Muscle layer of colon (tissue), 2 donors: ENCODE measurements around the gene SGO1.
A peak's percentile ranks its signal among the peaks of the same experiment; 100 is the strongest.

Experiments used
- H3K27ac ChIP-seq: one replicate; pipeline ENCODE4 v1.7.0; 2013; ENCODE audit warnings: low read depth, mild to moderate bottlenecking, low read length, moderate library complexity
- H3K27me3 ChIP-seq, 2 donors: one replicate each; pipeline ENCODE4 v1.7.0; 2013; ENCODE audit warnings: low read length in 2 of 2, mild to moderate bottlenecking in 2 of 2; ENCODE audit not compliant: insufficient read depth in 2 of 2, control insufficient read depth in 1 of 2
- H3K36me3 ChIP-seq: one replicate; pipeline ENCODE4 v1.7.0; 2013; ENCODE audit warnings: mild to moderate bottlenecking, low read length; ENCODE audit not compliant: insufficient read depth
- H3K4me1 ChIP-seq: one replicate; pipeline ENCODE4 v1.7.0; 2013; ENCODE audit warnings: mild to moderate bottlenecking, low read length; ENCODE audit not compliant: insufficient read depth
- H3K4me3 ChIP-seq, 2 donors: one replicate each; pipeline ENCODE4 v1.7.0; 2013; ENCODE audit warnings: low read length in 2 of 2, low read depth in 1 of 2, mild to moderate bottlenecking in 1 of 2, moderate library complexity in 1 of 2
- H3K9ac ChIP-seq: one replicate; pipeline ENCODE4 v1.7.0; 2013; ENCODE audit warnings: low read length
- H3K9me3 ChIP-seq: one replicate; pipeline ENCODE4 v1.7.0; 2013; ENCODE audit warnings: mild to moderate bottlenecking, low read length
- donor health status: abdominal sarcoma.
- donor health status: Adenocarcinoma of cecum.

SGO1 gene

GRCh38 chr3:20154078-20154477 is 31.9 kb downstream of the SGO1 start:
- no peak overlapping the region for H3K27ac ChIP-seq
- H3K4me3 ChIP-seq: no peak overlapping the region
- no peaks in the 10 kb centered on the region for H3K4me1 ChIP-seq
- peaks cover 19% of the 10 kb centered on the region for H3K36me3 ChIP-seq
- H3K9ac ChIP-seq: no peak overlapping the region
- H3K27me3 ChIP-seq: no peaks in the 10 kb centered on the region
- H3K9me3 ChIP-seq: no peaks in the 10 kb centered on the region

- H3K4me1 ChIP-seq: peaks cover 29% of the 10 kb centered on the region
- no peak overlapping the region for H3K4me3 ChIP-seq
- no peak overlapping the region for H3K9ac ChIP-seq
- H3K9me3 ChIP-seq: no peaks in the 10 kb centered on the region
- H3K27me3 ChIP-seq: no peaks in the 10 kb centered on the region
- H3K27ac ChIP-seq: no peak overlapping the region
- peaks cover 32% of the 10 kb centered on the region for H3K36me3 ChIP-seq
Measured at GRCh38 chr3:20148466-20148865, 37.5 kb downstream of the SGO1 start.

GRCh38 chr3:20147361-20147760 is 38.6 kb downstream of the SGO1 start:
- Histone ChIP-seq H3K27ac (no peak overlapping the region), H3K4me1 (peaks cover 34% of the 10 kb centered on the region), H3K36me3 (peaks cover 27% of the 10 kb centered on the region), H3K9me3 (no peaks in the 10 kb centered on the region), H3K27me3 (no peaks in the 10 kb centered on the region), H3K4me3 (no peak overlapping the region), H3K9ac (no peak overlapping the region)

GRCh38 chr3:20146301-20146700 is 39.7 kb downstream of the SGO1 start:
- no peaks in the 10 kb centered on the region for H3K9me3 ChIP-seq
- H3K4me3 ChIP-seq: no peak overlapping the region
- H3K36me3 ChIP-seq: peaks cover 27% of the 10 kb centered on the region
- H3K4me1 ChIP-seq: peaks cover 44% of the 10 kb centered on the region
- peak overlapping the region; percentile 19 for H3K27ac ChIP-seq
- H3K9ac ChIP-seq: no peak overlapping the region
- no peaks in the 10 kb centered on the region for H3K27me3 ChIP-seq

GRCh38 chr3:20145874-20146273 is 40.1 kb downstream of the SGO1 start:
- Histone ChIP-seq H3K27ac (peak overlapping the region; percentile 19), H3K27me3 (no peaks in the 10 kb centered on the region), H3K9me3 (no peaks in the 10 kb centered on the region), H3K36me3 (peaks cover 27% of the 10 kb centered on the region), H3K4me3 (no peak overlapping the region), H3K4me1 (peaks cover 48% of the 10 kb centered on the region), H3K9ac (no peak overlapping the region)

DNA sequence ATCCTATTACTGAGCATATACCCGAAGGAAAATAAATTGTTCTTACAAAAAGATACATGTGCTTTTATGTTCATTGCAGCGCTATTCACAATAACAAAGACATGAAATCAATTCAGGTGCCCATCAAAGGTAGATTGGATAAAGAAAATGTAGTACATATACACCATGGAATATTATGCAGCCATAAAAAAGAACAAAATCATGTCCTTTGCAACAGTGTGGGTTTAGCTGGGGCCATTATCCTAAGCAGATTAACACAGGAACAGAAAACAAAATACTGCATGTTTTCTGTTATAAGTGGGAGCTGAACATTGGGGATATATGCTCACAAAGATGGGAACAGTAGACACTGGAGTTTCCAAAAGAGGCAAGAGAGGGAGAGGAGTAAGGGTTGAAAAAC is 42.5 kb downstream of the SGO1 start:
- no peak overlapping the region for H3K4me3 ChIP-seq
- no peaks in the 10 kb centered on the region for H3K9me3 ChIP-seq
- H3K27ac ChIP-seq: no peak overlapping the region
- peaks cover 11% of the 10 kb centered on the region for H3K36me3 ChIP-seq
- H3K9ac ChIP-seq: no peak overlapping the region
- H3K27me3 ChIP-seq: no peaks in the 10 kb centered on the region
- peaks cover 49% of the 10 kb centered on the region for H3K4me1 ChIP-seq

DNA sequence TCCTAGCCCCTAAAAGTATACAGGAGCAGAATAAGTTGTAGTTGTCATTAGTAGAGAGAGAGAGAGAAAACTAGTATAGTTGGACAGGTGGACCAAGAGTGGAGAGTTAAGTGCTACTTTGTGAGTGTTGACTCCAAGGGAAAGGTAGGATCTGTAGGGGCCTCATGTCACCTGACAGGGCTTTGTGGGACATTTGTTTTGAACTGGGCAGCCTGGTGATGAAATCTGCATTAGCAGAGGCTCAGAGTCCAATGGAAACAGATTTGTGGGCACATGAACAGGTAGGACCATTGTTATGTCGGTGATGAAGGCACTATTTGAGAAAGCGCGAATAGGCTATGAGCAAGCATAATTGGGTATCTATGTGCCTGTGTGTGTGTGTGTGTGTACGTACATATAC is 43.5 kb downstream of the SGO1 start:
- Histone ChIP-seq H3K27ac (peak overlapping the region; percentile 28), H3K36me3 (peaks cover 5% of the 10 kb centered on the region)

DNA sequence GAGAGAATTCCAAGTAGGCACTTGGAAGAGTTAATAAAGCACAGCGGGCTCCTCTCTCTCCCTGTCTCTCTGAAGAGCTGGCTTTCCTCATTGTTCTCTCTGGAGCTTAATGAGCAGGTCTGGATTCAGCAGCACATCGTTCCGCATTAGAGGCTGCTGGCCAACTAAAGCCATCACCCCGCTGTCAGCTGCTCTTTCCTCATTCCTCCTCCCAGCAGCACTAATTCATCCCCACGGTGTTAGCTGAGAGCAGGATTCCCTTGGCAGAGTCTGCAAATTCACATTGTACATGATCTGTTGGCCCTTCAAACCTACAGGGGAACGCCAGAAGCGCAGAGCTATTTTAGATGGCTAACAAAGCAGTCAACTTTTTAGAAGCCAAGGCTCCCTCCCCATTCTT is 44.2 kb downstream of the SGO1 start:
- peak overlapping the region; percentile 28 for H3K27ac ChIP-seq
- no peaks in the 10 kb centered on the region for H3K27me3 ChIP-seq
- H3K4me1 ChIP-seq: peaks cover 33% of the 10 kb centered on the region
- no peaks in the 10 kb centered on the region for H3K9me3 ChIP-seq
- H3K4me3 ChIP-seq: no peak overlapping the region
- no peak overlapping the region for H3K9ac ChIP-seq
- peaks cover 11% of the 10 kb centered on the region for H3K36me3 ChIP-seq

More for the DNA sequence above, 43.5 kb downstream of the SGO1 start:
- Histone ChIP-seq H3K27me3 (no peaks in the 10 kb centered on the region), H3K4me1 (peaks cover 40% of the 10 kb centered on the region), H3K4me3 (no peak overlapping the region), H3K9me3 (no peaks in the 10 kb centered on the region), H3K9ac (no peak overlapping the region)

GRCh38 chr3:20141316-20141715 is 44.7 kb downstream of the SGO1 start:
- Histone ChIP-seq H3K27me3 (no peaks in the 10 kb centered on the region), H3K4me1 (peaks cover 28% of the 10 kb centered on the region), H3K27ac (peak overlapping the region; percentile 22), H3K36me3 (peaks cover 13% of the 10 kb centered on the region), H3K4me3 (no peak overlapping the region), H3K9ac (no peak overlapping the region), H3K9me3 (no peaks in the 10 kb centered on the region)

DNA sequence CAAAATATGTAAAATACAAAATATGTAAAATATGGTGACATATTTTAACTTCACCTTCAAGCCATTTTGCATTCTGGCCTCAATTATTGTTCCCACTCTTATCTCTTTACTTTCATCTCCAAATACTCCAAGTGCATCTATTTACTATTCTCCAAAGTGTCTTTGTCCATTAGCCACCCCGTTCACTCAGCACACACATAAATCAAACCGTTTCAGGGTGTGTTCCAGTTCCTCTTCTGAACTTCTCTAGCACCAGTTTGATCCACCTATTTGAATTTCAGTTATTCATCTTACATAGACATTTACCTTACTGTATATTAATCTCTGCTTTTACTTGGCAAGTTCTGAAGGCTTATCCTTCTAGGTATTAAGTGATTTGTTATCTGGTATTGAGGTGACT is 45.1 kb downstream of the SGO1 start:
- Histone ChIP-seq H3K4me3 (no peak overlapping the region), H3K27me3 (no peaks in the 10 kb centered on the region), H3K27ac (no peak overlapping the region), H3K4me1 (peaks cover 23% of the 10 kb centered on the region), H3K36me3 (peaks cover 13% of the 10 kb centered on the region), H3K9me3 (no peaks in the 10 kb centered on the region), H3K9ac (no peak overlapping the region)

- Histone ChIP-seq H3K27ac (no peak overlapping the region), H3K9me3 (no peaks in the 10 kb centered on the region), H3K27me3 (no peaks in the 10 kb centered on the region), H3K4me1 (peaks cover 18% of the 10 kb centered on the region), H3K4me3 (no peak overlapping the region), H3K9ac (no peak overlapping the region), H3K36me3 (peaks cover 8% of the 10 kb centered on the region)
Measured at GRCh38 chr3:20137647-20138046, 48.4 kb downstream of the SGO1 start.

- Histone ChIP-seq H3K9me3 (no peaks in the 10 kb centered on the region), H3K4me3 (no peak overlapping the region), H3K27me3 (no peaks in the 10 kb centered on the region), H3K27ac (no peak overlapping the region), H3K4me1 (peaks cover 5% of the 10 kb centered on the region), H3K9ac (no peak overlapping the region), H3K36me3 (peaks cover 8% of the 10 kb centered on the region)
Measured at GRCh38 chr3:20136231-20136630, 49.8 kb downstream of the SGO1 start.
